8988T (cell line): ENCODE data around the gene GTF2A1.

Experiments
- DNase-seq: peaks from one replicate; pipeline ENCODE4 v3.0.0; 2011

The GTF2A1 gene

DNA sequence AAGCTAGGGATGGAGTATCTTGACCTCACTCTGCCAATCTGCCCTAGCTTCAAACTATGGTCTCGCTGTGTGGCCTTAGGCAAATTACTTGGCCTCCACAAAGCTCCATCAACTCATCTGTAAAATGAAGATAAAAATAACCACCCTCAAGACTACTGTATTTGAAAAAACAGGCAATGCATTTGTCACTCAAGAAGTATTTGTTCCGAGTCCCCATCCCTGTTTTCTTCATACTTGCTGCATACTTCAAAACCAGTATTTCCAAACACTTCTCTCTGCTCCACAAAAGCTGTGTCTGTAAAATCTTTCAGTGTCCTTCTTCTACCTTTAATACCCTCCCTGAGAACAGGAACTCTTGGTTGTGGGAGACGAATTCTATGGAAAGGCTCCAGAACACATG, 47.9 kb downstream of the GTF2A1 start:
- no peak for DNase-seq

DNA sequence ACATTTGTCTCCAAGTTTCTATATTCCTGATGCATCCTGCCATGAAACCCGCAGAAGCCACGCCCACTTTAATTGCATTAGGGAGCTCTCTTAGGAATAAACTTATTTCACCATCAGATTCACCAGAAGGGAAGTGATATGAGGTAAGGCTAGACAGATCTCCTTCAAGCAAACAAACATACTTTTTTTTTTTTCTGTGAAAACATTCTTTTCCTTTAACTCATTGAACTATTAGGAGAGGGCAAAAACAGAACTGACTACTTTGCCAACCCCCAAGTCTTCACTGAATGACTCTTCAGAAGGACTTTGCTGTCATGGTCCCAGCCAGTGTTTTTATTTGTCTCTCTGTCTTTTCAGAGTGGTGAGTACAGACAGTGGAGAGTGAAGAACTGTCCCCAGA, 48.4 kb downstream of the GTF2A1 start:
- DNase-seq: no peak

DNA sequence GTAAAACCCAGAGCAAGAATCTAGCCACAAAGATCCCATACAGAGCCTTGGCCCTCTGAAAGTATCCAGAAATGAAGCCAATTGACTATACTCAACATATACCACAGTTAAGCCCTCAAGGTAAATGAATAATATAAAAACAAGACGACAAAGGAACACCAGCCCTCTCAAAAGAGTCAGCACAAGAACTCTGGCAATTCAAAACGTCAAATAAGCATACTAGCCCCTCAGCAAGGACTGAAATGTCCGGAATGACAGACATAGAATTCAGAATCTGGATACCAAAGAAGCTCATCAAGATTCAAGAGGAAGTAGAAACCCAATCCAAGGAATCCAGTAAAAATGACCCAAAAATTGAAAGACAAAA, 49.9 kb downstream of the GTF2A1 start:
- DNase-seq: no peak

DNA sequence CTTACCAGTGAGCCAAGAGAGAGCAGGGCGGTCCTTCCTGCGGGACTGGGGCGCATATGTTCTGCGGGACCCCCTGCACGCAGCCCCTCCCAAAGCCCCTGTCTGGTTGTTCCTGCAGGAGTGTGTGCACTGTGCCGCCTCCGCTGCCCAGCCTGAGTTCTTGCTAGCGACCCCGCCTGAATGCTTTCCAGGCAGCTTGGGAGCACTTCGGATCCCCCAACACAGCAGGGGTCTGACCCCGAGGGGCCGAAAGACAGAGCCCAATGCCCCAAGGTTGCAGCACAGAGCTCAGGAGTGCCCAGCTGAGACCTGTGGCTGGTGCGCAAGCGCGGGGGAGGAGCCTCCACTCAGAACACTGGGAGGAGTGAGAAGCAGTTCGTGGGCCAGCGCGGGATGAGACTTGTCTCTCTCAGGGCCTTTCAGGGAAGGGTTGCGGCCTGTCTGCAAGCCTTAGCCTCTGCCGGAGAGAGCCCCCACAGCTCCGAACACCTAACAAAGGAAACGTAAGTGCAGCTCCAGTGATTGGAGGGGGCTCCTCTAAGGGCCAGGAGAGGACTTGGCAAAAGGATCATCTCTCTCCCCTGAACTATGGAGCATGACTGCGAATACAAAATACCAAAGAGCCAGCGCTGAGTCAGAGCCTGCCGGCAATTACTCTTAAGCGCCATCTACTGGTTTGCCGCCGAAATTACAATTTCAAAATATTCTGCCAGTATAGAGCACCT, 50.5 kb downstream of the GTF2A1 start:
- DNase-seq: peak; percentile 53

DNA sequence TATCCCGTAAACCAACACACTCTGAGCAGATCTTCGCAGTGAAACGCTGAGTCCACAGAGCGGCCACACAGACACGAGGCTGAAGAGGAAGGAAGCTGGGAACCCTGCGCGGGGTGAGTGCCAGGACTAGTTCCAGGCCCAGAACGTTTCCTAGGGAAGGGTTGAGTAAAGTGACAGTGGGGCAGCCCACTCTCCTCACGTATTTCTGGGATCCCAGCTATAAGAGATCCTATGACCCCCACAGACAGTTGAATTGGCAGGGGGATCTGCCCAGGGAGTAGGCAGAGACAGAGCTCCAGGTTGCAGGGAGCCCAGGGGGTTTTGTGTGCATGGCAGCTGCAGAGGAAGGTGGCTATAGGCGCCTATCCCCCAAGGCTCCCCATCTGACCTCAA, 51.1 kb downstream of the GTF2A1 start:
- no peak for DNase-seq

DNA sequence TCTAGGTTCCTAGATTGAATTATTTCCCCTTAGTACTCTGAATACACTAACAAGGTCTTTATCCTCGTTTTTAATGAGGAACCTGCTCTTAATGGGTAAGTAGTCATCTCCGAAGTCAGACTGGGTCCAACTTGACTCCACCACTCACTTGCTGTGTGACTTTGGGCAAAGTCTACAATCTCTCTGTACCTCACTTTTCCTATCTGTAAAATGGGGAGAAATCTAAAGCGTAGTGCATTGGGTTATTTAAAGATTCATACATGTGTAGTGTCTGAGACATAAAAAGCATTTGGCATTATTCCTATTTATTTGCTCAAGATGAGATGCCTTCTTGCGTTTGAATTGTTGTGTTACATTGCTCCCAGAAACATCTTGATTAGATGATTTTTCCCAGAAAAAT, 51.5 kb downstream of the GTF2A1 start:
- DNase-seq: no peak

DNA sequence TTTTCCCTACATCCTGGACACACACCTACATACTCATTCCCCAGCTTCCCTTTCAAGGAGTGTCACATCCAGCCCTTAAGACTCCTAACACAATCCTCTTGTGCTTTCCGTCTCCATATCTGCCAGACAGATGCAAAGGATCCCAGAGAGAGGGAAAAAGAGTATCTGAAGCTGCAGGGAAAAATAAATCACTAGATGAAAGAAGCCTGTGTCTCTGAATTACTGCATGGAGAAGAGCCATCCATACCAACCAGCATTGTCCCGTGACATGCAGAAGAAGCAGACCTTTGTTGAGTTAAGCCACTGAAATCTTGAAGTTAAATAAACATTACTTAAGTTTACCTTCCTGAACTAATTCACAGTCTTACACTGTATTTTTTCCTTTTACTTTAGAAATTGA, 54.6 kb downstream of the GTF2A1 start:
- DNase-seq: no peak

DNA sequence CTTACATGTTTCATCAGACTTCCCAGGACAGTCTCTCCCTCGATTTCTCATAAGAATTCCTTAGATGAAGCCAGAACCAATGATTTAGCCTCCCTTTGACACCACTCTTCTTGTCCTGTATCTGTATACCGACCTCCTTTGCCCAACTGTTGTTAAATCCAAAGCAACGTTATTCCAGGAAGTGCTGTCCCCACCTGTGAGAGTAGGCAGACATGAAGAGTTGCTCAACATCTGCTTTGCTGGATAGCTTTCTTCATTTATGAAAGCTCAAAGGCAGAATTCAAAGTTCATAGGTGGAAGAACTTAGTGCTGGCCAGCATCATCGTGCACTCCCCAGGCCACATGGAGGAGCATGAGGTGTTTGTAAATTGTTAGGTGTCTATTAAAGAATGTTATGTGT, 55.6 kb downstream of the GTF2A1 start:
- DNase-seq: no peak

DNA sequence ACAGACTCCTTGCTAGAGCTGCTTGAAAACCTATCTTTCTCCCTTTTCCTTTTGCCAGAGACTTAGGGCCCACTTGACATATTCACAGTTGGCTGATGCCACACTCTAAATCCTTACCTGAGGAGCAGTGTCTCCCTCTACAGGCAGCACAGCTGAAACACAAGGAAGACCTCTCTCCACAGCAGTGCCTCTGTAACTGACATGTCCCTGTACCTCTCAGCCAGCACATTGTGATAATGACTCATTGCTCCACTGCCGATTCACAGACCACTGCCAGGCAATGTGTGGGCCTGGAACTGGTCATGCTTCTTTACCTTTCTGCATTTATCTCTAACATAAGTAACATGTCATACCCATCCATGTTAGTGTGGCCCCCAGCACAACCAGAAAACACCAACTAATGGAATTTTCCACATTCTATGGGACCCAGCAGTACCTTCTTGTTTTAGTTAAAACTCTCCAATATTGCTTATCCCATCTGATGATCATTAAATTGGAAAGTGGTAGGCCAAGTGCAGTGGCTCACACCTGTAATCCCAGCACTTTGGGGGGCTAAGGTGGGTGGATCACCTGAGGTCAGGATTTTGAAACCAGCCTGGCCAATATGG, 56.5 kb downstream of the GTF2A1 start:
- peak; percentile 41 for DNase-seq

DNA sequence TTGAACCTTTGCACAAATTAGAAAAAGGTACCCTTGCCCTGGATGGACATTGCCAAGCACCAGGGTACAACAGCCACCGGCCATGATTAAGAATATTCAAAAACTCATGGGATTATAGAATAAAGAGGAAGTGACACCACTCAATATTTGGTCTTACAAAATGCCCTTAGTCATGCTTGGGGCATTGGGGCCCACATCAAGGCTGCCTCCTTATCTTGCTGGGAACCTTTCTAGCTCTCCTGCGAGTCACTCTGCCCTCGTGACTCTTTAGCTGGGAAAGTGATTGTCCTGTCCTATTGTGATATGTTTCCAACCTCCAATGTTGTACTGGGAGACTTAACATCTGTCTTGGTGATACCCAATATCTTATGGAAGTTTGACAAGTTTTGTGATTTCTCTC, 57.8 kb downstream of the GTF2A1 start:
- DNase-seq: no peak

DNA sequence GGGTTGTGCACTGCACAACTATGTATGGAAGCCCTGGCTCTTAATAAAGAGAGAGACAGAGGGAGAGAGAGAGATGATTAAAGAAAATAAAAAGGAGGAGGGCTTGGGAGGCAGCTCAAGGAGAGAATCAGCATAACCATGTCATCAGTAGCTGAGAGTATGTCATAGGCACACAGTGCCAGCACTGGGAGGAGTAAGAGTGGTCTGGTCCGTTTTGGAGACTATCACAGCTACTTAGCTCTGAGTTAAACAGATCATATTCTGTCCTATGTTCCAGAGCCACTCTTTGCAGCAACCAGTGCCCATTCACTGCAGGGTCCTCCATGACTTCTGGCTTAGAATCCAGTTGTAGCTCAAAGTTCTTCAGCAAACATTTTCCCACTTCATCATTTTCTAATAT, 59.0 kb downstream of the GTF2A1 start:
- no peak for DNase-seq

DNA sequence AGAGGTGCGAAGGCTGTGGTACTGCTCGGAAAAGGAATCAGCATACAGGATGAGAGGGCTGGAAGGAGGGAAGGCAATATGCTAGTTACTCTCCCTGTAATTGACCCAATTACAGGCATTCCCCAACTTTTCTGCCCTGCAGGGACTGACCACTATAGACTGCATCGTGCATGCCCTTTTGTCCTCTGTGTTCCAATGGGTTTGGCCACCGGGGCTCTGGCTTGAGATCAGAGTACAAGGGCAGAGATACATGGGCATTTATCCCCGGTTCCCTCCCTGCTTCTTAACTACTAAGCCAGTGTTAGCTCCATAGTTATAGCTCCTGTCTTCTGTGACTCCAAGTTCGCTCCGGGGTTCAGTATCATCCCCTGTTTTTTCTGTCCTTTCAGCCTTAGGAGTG, 59.7 kb downstream of the GTF2A1 start:
- DNase-seq: no peak

DNA sequence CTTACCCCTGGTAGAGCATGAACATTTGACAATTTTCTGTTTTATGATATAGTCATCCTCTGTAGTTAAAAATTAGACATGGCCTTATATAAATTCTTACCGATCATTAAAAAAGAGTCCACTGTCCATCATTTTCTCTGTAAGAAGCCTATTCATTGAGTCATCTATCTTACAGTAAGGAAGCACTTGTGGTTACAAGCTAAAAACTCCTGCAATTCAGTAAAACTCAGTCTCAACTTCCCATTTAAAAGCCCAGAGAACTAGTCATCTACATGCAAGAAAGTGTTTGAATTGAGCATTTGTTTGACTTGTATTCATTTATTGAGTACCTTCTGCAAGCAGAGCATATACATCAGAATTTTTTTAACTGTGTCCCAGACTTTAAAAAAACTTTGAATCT, 63.3 kb downstream of the GTF2A1 start:
- no peak for DNase-seq

DNA sequence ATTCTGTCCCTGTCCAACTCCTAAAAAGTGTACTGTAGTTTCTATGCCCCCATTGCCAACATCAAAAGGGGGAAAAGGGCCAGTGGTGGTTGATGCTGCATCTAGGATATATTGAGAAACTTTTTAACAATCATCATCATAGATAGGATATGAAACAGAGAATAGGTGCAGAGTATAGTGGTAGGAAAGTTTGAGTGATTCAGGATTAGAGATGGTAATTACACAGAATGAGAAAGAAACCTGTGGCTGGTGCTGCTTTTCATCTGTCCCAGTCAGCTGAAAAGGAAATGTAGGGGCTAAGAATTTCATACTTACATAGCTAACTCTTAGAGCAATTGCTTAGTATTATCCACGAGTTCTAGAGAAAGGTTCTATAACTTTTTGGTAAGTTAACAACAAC, 67.6 kb downstream of the GTF2A1 start:
- no peak for DNase-seq

DNA sequence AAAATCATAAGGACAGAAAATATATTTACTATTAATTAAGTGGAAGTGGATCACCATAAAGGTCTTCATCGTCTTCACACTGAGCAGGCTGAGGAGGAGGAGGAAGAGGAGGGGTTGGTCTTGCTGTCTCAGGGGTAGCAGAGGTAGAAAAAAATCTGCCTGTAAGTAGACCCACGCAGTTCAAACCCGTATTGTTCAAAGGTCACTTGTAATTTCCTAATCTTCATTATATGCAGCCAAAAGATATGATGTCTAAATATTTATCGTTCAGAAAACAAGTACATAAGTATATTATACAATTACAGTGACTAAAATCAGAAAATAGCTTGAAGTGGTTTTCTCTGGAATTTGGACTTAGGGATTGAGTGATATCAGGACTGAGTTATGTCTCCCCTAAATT, 72.1 kb downstream of the GTF2A1 start:
- DNase-seq: no peak

DNA sequence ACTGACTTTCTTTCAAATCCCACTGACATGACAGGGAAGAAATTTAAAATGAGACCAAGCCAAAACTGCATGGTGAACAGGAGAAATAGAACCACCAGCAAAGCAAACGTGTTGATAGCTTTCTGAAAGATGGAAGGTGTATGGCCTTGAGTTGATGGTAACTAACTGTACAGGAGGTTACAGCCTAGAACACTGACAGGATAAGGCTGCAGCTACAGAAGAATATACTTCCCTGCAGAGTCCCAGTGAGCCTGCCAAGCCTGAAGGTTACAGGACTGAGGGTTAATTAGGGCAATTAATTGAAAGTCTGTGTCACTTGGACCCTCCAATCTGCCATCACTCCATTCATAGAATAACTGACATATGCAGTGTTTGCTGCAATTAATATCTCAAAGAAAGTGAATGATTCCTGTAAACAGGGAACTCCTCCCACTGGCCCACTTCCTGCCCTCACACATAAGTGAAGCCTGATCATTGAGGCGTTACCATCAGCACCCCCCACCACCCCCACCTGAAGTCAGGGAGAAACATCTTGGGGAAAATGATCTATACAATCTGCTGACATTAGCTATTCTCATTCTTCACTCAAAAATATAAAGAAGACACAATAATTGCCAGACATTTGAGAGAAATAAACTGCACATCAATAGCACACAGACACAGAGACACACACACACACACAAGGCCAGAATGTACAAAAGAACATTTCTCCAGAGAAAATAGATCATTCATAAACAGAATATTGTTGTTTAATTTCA, 73.4 kb downstream of the GTF2A1 start:
- no peak for DNase-seq

DNA sequence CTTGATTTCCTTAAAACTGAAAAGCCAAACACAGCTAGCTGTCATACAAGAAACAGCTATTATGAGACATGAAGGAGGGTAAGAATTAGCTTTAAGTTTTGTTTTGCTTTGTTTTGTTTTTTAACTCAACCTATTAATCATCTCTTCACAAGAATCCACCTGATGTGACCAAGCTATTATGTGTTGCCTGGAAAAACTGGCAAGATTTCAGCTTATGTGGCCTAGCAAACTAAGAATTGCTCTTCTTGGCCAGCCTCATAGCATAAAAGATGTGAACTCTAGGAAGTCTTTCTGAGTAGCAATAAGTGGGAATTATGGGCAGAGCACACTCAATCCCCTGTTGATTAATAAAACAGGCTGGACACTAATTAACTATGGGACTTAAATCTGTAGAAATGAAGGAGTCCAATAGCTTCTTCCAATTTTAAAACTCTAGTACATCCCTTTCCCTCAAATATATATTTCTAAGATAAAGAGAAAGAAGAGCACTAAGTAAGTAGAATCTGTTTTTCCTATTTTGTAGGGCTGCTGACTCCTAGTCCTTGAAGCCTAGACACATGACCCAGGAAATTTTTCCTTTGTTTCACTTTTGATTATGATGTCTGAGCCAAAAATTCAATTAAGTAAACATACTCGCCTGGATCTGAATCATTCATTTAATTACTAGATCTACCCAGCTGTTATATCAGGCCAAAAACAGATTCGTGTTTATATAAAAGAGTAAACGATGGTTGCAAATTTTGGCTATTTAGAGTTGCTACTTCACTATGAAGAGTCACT, 75.7 kb downstream of the GTF2A1 start:
- DNase-seq: no peak

DNA sequence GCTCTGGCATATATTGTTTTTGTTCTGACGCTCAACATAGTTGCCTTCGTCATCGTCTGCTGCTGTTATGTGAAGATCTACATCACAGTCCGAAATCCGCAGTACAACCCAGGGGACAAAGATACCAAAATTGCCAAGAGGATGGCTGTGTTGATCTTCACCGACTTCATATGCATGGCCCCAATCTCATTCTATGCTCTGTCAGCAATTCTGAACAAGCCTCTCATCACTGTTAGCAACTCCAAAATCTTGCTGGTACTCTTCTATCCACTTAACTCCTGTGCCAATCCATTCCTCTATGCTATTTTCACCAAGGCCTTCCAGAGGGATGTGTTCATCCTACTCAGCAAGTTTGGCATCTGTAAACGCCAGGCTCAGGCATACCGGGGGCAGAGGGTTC, 77.0 kb downstream of the GTF2A1 start:
- DNase-seq: no peak

DNA sequence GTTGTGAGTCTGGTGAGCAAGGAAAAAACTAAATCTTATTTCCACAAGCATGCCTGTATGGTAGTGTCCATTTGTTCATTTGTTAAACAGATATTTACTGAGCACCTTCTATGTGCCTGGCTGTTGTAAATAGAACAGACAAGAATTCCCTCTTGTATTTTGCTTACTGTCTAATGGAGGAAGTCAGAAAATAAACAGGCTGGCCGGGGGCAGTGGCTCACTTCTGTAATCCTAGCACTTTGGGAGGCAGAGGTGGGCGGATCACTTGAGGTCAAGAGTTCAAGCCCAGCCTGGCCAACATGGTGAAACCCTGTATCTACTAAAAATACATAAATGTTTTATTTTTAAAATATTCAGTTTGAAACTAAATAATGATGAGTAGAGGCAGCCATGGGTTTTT, 79.3 kb downstream of the GTF2A1 start:
- no peak for DNase-seq

DNA sequence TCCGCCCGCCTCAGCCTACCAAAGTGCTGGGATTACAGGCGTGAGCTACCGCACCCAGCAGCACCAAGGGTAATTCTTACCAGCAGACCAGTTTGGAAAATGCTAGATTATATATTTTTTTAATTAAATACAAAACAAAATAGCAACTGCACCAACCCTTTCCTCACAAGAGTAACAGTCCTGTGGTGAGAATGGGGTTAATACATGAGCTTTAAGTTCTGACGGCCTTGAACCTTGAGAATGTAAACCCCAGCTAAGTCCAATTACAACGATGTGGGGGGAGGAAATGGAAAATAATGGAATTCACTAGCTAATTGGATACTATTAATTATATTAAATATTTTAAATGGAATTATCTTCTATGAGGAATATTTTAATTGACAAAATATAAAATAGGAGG, 82.3 kb downstream of the GTF2A1 start:
- no peak for DNase-seq

DNA sequence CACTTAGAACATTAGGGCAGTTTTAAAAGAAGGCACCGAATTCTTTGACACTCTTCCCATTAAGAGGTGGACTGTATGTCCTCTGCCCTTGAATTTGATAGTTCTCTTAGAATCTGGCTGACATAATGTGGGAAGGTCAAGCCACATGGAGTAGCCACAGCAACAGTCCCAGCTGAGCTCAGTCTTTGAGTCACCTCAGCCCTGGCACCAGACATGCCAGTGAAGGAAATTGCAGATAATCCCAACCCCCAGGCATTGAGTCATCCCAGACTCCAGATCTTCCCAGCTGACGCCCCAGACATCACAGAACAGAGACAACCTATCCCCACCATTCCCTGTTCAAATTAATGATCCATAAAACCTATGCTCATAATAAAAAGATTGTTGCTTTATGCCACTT, 83.4 kb downstream of the GTF2A1 start:
- no peak for DNase-seq

DNA sequence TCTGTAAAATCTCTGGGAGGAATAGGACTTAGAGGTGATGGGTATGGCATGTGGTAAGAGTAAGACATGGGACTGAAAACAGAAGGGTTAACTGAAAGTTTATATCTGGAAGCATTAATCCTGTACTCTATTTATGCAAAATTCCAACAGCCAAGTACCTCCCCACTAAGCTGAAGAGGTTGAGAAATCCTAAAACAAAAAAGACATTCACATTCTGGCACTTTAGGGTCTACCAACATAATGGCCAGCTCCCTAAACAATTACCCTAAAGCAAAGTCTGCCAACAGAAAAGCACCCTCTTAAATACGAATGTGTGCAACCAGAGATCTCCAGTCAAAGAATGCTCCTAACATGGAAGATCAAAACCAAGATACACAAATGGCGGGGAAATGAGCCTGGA, 87.4 kb downstream of the GTF2A1 start:
- no peak for DNase-seq

DNA sequence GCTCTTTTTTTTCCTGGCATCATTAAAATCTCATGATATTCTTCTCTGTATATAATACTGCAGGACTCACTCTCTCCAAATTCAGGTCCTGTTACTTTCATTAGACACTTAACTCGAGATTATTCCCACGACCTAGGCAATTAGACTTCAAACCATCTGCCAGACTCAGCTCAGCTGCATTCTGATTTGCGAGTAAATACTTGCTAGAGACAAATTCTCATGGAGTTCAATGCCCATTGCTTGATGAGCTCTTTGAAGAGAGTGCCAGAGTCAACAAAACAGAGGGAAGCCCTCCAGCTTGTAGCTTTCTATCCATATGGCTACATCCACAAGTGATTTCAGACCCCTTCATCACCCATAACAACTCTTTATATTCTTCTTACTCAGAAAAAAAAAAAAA, 88.3 kb downstream of the GTF2A1 start:
- no peak for DNase-seq

DNA sequence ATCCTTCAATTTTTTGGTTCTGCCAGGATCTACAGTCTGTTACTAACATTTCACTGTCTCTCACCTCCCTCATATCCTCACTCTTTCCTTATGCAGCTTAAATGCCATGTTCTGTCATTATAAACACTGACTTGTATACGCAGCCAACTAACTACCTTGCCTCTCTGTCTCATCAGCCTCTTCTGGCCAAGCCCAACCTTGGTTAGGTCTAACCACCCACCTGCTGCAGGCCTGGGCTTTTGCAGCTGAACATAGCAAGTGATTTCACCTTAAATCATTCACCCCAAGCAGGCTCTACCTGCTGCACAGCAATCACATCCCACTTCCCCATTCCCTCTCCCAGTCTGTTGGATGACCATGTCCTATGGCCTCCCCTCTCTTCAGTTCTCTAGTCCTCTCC, 91.5 kb downstream of the GTF2A1 start:
- DNase-seq: no peak
